Common myeloid progenitor, CD34-positive (primary cell): ENCODE data around the gene KLHDC4.
"Not testable (repeated sequence)": the region's sequence is repeated elsewhere in the genome, so short reads cannot be mapped to it uniquely, and the experiment has no call there.

Source experiments
- CTCF ChIA-PET: fragments of 350-600 bp; sonication (Branson Sonifier 250); formaldehyde crosslinking; loops from one replicate; lab custom pipeline; 2021; ENCODE audit warnings: antibody characterized with exemption; lab: Charles Lee
- POLR2A ChIA-PET: fragments of 350-600 bp; sonication (Branson Sonifier 250); formaldehyde crosslinking; loops from one replicate; lab custom pipeline; 2021; ENCODE audit warnings: antibody characterized with exemption; lab: Charles Lee
- DNase-seq, 3 donors: peaks; one replicate each; pipeline versions ENCODE4 v3.0.0 to v3.0.0-alpha.2; 2013
- H3K27ac ChIP-seq, 2 experiments: 1 replicate in 1 of 2; 2 replicates in 1 of 2; pipeline ENCODE4 v1.7.0; 2013; ENCODE audit warnings: inconsistent platforms in 2 of 2, low read length in 2 of 2, mild to moderate bottlenecking in 2 of 2, low read depth in 1 of 2, moderate library complexity in 1 of 2; ENCODE audit not compliant: severe bottlenecking in 2 of 2, insufficient read depth in 1 of 2, poor library complexity in 1 of 2
- H3K27me3 ChIP-seq, 5 experiments: replicated peaks in 2 of 5; 1 replicate in 3 of 5; 2 replicates in 2 of 5; pipeline versions ENCODE4 v1.6.1 to v1.7.0; 2013; ENCODE audit warnings: low read length in 4 of 5, mild to moderate bottlenecking in 2 of 5, moderate library complexity in 2 of 5, inconsistent platforms in 1 of 5; ENCODE audit not compliant: insufficient read depth in 5 of 5, control insufficient read depth in 4 of 5
- H3K36me3 ChIP-seq, 4 experiments: 1 replicate in 2 of 4; 2 replicates in 2 of 4; pipeline versions ENCODE4 v1.6.1 to v1.7.0; 2013; ENCODE audit warnings: low read length in 3 of 4, control low read depth in 1 of 4, mild to moderate bottlenecking in 1 of 4; ENCODE audit not compliant: control insufficient read depth in 4 of 4, insufficient read depth in 4 of 4
- H3K4me1 ChIP-seq, 4 experiments: 1 replicate in 3 of 4; 2 replicates in 1 of 4; pipeline versions ENCODE4 v1.6.1 to v1.7.1; 2013; ENCODE audit warnings: low read length in 3 of 4, mild to moderate bottlenecking in 3 of 4, control low read depth in 1 of 4, inconsistent platforms in 1 of 4, moderate library complexity in 1 of 4; ENCODE audit not compliant: control insufficient read depth in 4 of 4, insufficient read depth in 4 of 4; ENCODE audit errors: control extremely low read depth in 1 of 4
- H3K4me3 ChIP-seq, 7 experiments: 1 replicate in 4 of 7; 2 replicates in 3 of 7; pipeline versions ENCODE4 v1.5.1 to v1.7.0; 2013; ENCODE audit warnings: mild to moderate bottlenecking in 7 of 7, low read length in 6 of 7, moderate library complexity in 6 of 7, inconsistent platforms in 2 of 7, low read depth in 2 of 7, control low read depth in 1 of 7; ENCODE audit not compliant: insufficient read depth in 4 of 7, control insufficient read depth in 1 of 7; ENCODE audit errors: extremely low read depth in 1 of 7
- H3K9me3 ChIP-seq, 5 experiments: 1 replicate in 4 of 5; 2 replicates in 1 of 5; pipeline versions ENCODE4 v1.6.1 to v1.7.1; 2013; ENCODE audit warnings: low read length in 4 of 5, mild to moderate bottlenecking in 2 of 5, inconsistent platforms in 1 of 5, low read depth in 1 of 5, moderate library complexity in 1 of 5; ENCODE audit not compliant: control insufficient read depth in 4 of 5, insufficient read depth in 2 of 5; ENCODE audit errors: control extremely low read depth in 1 of 5
- WGBS: methylation state at CpG from one replicate; pipeline ENCODE4 v1.1.5; 2013; ENCODE audit not compliant: insufficient coverage; 5-methylcytosine and 5-hydroxymethylcytosine counted together

The KLHDC4 gene

GRCh38 chr16:87727346-87727745 lies 38.4 kb downstream of the KLHDC4 start:
- H3K36me3 ChIP-seq: peaks cover 3 to 75% (median 27%) of the 10 kb centered on the region in 4 experiments
- H3K9me3 ChIP-seq: no peaks in the 10 kb centered on the region
- POLR2A ChIA-PET: no interaction called here
- H3K27ac ChIP-seq: no peak overlapping the region
- DNase-seq: no peak
- CTCF ChIA-PET: no interaction called here
- 93% methylated on average over 16 of the region's 16 CpGs for WGBS
- H3K4me3 ChIP-seq: no peak overlapping the region
- no peaks in the 10 kb centered on the region for H3K27me3 ChIP-seq
- H3K4me1 ChIP-seq: peaks cover 0 to 3% (median 0%) of the 10 kb centered on the region in 4 experiments

- DNase-seq, H3K4me1 ChIP-seq, H3K9me3 ChIP-seq, H3K4me3 ChIP-seq, H3K27me3 ChIP-seq, POLR2A ChIA-PET, H3K27ac ChIP-seq, CTCF ChIA-PET: not testable (repeated sequence)
- peaks cover 3 to 80% (median 31%) of the 10 kb centered on the region in 4 experiments for H3K36me3 ChIP-seq
- 96% methylated on average over 12 of the region's 40 CpGs for WGBS
Measured at GRCh38 chr16:87726577-87726976, 39.2 kb downstream of the KLHDC4 start.

- no peak overlapping the region for H3K4me3 ChIP-seq
- POLR2A ChIA-PET: no interaction called here
- peaks cover 0 to 3% (median 0%) of the 10 kb centered on the region in 4 experiments for H3K4me1 ChIP-seq
- H3K27ac ChIP-seq: no peak overlapping the region
- no peak for DNase-seq
- H3K36me3 ChIP-seq: peaks cover 3 to 80% (median 31%) of the 10 kb centered on the region in 4 experiments
- WGBS: 98% methylated on average over 16 of the region's 28 CpGs
- CTCF ChIA-PET: no interaction called here
- no peaks in the 10 kb centered on the region for H3K9me3 ChIP-seq
- no peaks in the 10 kb centered on the region for H3K27me3 ChIP-seq
Measured at GRCh38 chr16:87725596-87726235, 40.1 kb downstream of the KLHDC4 start.

- ChIA-PET CTCF (interaction anchor here (1.3 kb wide), 1 partner anchor 17 kb away, joined by 3 read pairs; no protein-coding TSS in a partner anchor), POLR2A (no interaction called here)
- H3K4me1 ChIP-seq: peaks cover 0 to 3% (median 0%) of the 10 kb centered on the region in 4 experiments
- H3K9me3 ChIP-seq: no peaks in the 10 kb centered on the region
- 93% methylated on average over 17 of the region's 19 CpGs for WGBS
- no peak overlapping the region for H3K27ac ChIP-seq
- H3K36me3 ChIP-seq: peaks cover 3 to 81% (median 32%) of the 10 kb centered on the region in 4 experiments
- no peak overlapping the region for H3K4me3 ChIP-seq
- no peak for DNase-seq
- H3K27me3 ChIP-seq: no peaks in the 10 kb centered on the region
Measured at GRCh38 chr16:87724490-87725291, 41.1 kb downstream of the KLHDC4 start.

- POLR2A ChIA-PET: no interaction called here
- CTCF ChIA-PET: interaction anchor here (1.2 kb wide), 1 partner anchor 8 kb away, joined by 3 read pairs; no protein-coding TSS in a partner anchor
- Histone ChIP-seq H3K4me3 (no peak overlapping the region), H3K36me3 (peaks cover 0 to 71% (median 24%) of the 10 kb centered on the region in 4 experiments), H3K27me3 (no peaks in the 10 kb centered on the region), H3K27ac (no peak overlapping the region), H3K9me3 (no peaks in the 10 kb centered on the region), H3K4me1 (peaks cover 0 to 3% (median 0%) of the 10 kb centered on the region in 4 experiments)
- DNase-seq: peak; percentile 22 to 79 (median 69)
- WGBS: 63% methylated on average over 12 of the region's 12 CpGs
Measured at GRCh38 chr16:87723226-87723623, 42.6 kb downstream of the KLHDC4 start.

- H3K4me3 ChIP-seq: no peak overlapping the region
- H3K27me3 ChIP-seq: no peaks in the 10 kb centered on the region
- 92% methylated on average over 19 of the region's 19 CpGs for WGBS
- no peak for DNase-seq
- no peaks in the 10 kb centered on the region for H3K9me3 ChIP-seq
- peaks cover 0 to 3% (median 0%) of the 10 kb centered on the region in 4 experiments for H3K4me1 ChIP-seq
- POLR2A ChIA-PET: no interaction called here
- CTCF ChIA-PET: interaction anchor here (1.2 kb wide), 1 partner anchor 8 kb away, joined by 3 read pairs; no protein-coding TSS in a partner anchor
- H3K27ac ChIP-seq: no peak overlapping the region
- peaks cover 0 to 70% (median 24%) of the 10 kb centered on the region in 4 experiments for H3K36me3 ChIP-seq
Measured at GRCh38 chr16:87722590-87723225, 43.1 kb downstream of the KLHDC4 start.
